Regular cardiac myocyte (primary cell): ENCODE results near the gene OR8U1. TPM values are rescaled to one million over a fixed set of nuclear protein-coding genes. Genes with fewer than 3 reads are reported as not detected.

Experiments
- total RNA-seq: library from RNA; depleted of rRNA; stranded (reverse); fragments of >200 nt; gene quantifications from 2 replicates; pipeline ENCODE4 v1.2.3, GENCODE V29; 2014

The OR8U1 gene
- not detected in 2 replicates for total RNA-seq

GRCh38 chr11:56375324-56375723 is at the start of gene OR8U1:
TSS of gene OR8U1 (plus strand) at chr11:56375624. CDS start at chr11:56375624, 0 bp downstream.

DNA sequence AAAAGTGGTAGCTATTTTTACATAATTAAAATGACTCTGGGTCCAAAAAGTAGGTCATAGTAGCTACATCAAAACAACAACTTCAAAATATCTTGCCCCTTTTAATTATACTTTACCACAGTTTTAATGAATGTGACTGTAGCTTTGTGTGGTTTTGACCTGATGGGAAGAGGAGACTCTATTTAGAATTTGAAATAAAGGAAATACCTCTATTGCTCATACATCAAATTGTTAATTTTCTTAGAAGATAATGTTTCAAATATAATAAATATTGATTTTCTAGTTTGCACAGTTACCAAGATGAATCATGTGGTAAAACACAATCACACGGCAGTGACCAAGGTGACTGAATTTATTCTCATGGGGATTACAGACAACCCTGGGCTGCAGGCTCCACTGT is 29.7 kb upstream of the OR8U1 start, which contains the start of gene OR8K1:
Gene OR8K1 (plus strand): TSS at position 301 of the 400 bp plus-strand sequence. CDS start 0 bp downstream, at position 301.

GRCh38 chr11:56353991-56354390 is 21.4 kb upstream of the OR8U1 start, which contains the start of gene OR8J1:
TSS of gene OR8J1 (plus strand) at chr11:56354291. CDS start at chr11:56360247, 5,956 bp downstream.

DNA sequence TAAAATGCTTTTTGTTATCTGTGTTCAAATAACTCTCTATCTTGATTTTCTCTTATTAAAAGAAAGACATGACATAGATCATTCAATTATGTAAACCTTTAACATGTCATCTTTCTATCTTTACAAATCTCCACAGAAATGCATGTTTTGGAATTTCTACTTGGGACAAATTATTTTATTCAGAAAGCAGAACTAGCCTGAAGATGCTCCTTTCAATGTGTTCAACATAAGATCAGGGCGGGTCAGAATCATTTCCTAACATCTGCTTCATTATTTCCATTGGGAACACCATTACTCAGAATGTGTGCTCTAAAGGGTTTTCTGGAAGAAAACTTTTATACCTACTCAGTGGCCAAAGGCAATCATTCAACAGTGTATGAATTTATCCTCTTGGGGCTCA is 37.0 kb downstream of the OR8U1 start, which contains the start of gene OR5AL1:
Gene OR5AL1 (plus strand): TSS at position 301 of the 400 bp plus-strand sequence.

Other genes starting within 250 kb of the OR8U1 start
- not detected in 2 replicates for gene OR8J3, start 235.4 kb upstream of the OR8U1 start, total RNA-seq
- gene OR8K5, start 215.3 kb upstream of the OR8U1 start, total RNA-seq, result not detected in 2 replicates
- gene OR5J2, start 199.0 kb upstream of the OR8U1 start, total RNA-seq, result not detected in 2 replicates
- gene OR5T2, start 141.4 kb upstream of the OR8U1 start, total RNA-seq, result not detected in 2 replicates
- gene OR5T3, start 123.4 kb upstream of the OR8U1 start, total RNA-seq, result not detected in 2 replicates
- gene OR5T1, start 101.5 kb upstream of the OR8U1 start, total RNA-seq, result not detected in 2 replicates
- not detected in 2 replicates for gene OR8H1, start 83.4 kb upstream of the OR8U1 start, total RNA-seq
- not detected in 2 replicates for gene OR8K3, start 60.5 kb upstream of the OR8U1 start, total RNA-seq
- gene OR8K1, start 29.6 kb upstream of the OR8U1 start, total RNA-seq, result not detected in 2 replicates
- not detected in 2 replicates for gene OR8J1, start 21.3 kb upstream of the OR8U1 start, total RNA-seq
- gene OR5AL1, start 37.1 kb downstream of the OR8U1 start, total RNA-seq, result not detected in 2 replicates
- gene OR5M3, start 97.7 kb downstream of the OR8U1 start, total RNA-seq, result not detected in 2 replicates
- not detected in 2 replicates for gene OR5M8, start 115.7 kb downstream of the OR8U1 start, total RNA-seq
- gene OR5M11, start 167.6 kb downstream of the OR8U1 start, total RNA-seq, result not detected in 2 replicates
- not detected in 2 replicates for gene OR5M10, start 202.1 kb downstream of the OR8U1 start, total RNA-seq
- gene OR5M1, start 239.2 kb downstream of the OR8U1 start, total RNA-seq, result not detected in 2 replicates